Trophoblast cell (in vitro differentiated cells and primary cell): ENCODE results near the gene CTPS2.

Experiments
- DNase-seq, 2 donors: peaks; one replicate each; pipeline ENCODE4 v3.0.0-alpha.2; 2016
- H2AFZ ChIP-seq: 2 replicates; pipeline ENCODE4 v1.6.1; 2013; ENCODE audit warnings: low read length, moderate library complexity, mild to moderate bottlenecking; ENCODE audit not compliant: insufficient read depth, poor library complexity
- H2AK5ac ChIP-seq: 2 replicates; pipeline ENCODE4 v1.6.1; 2013; ENCODE audit warnings: mild to moderate bottlenecking, low read length
- H2BK120ac ChIP-seq: 2 replicates; pipeline ENCODE4 v1.6.1; 2013; ENCODE audit warnings: low read length, mild to moderate bottlenecking, moderate library complexity; ENCODE audit not compliant: insufficient read depth, poor library complexity
- H2BK12ac ChIP-seq: 2 replicates; pipeline ENCODE4 v1.6.1; 2013; ENCODE audit warnings: mild to moderate bottlenecking, low read length, moderate library complexity
- H2BK5ac ChIP-seq: 2 replicates; pipeline ENCODE4 v1.6.1; 2013; ENCODE audit warnings: low read length, low read depth, moderate library complexity, mild to moderate bottlenecking; ENCODE audit not compliant: poor library complexity
- H3K14ac ChIP-seq: 2 replicates; pipeline ENCODE4 v1.6.1; 2013; ENCODE audit warnings: mild to moderate bottlenecking, low read length
- H3K18ac ChIP-seq: 2 replicates; pipeline ENCODE4 v1.6.1; 2013; ENCODE audit warnings: mild to moderate bottlenecking, low read length
- H3K23ac ChIP-seq: 2 replicates; pipeline ENCODE4 v1.6.1; 2013; ENCODE audit warnings: low read length
- H3K27ac ChIP-seq: 2 replicates; pipeline ENCODE4 v1.5.1; 2013; ENCODE audit warnings: low read depth, mild to moderate bottlenecking, inconsistent platforms, low read length, moderate library complexity
- H3K27me3 ChIP-seq: 2 replicates; pipeline ENCODE4 v1.6.1; 2013; ENCODE audit warnings: inconsistent platforms, mild to moderate bottlenecking, low read length, moderate library complexity; ENCODE audit not compliant: insufficient read depth
- H3K36me3 ChIP-seq, 2 experiments: 1 replicate in 1 of 2; 2 replicates in 1 of 2; pipeline ENCODE4 v1.6.1; 2013; ENCODE audit warnings: low read length in 2 of 2, mild to moderate bottlenecking in 2 of 2, moderate library complexity in 1 of 2; ENCODE audit not compliant: insufficient read depth in 2 of 2, control insufficient read depth in 1 of 2
- H3K4ac ChIP-seq: 2 replicates; pipeline ENCODE4 v1.6.1; 2013; ENCODE audit warnings: low read depth, mild to moderate bottlenecking, low read length, moderate library complexity
- H3K4me1 ChIP-seq, 2 experiments: 1 replicate in 1 of 2; 2 replicates in 1 of 2; pipeline ENCODE4 v1.6.1; 2013; ENCODE audit warnings: low read length in 2 of 2, mild to moderate bottlenecking in 2 of 2, moderate library complexity in 1 of 2; ENCODE audit not compliant: insufficient read depth in 2 of 2, control insufficient read depth in 1 of 2
- H3K4me2 ChIP-seq: 2 replicates; pipeline ENCODE4 v1.6.1; 2013; ENCODE audit warnings: inconsistent platforms, mild to moderate bottlenecking, low read length, moderate library complexity
- H3K4me3 ChIP-seq: 2 replicates; pipeline ENCODE4 v1.5.1; 2013; ENCODE audit warnings: mild to moderate bottlenecking, low read depth, low read length, inconsistent platforms
- H3K79me1 ChIP-seq: one replicate; pipeline ENCODE4 v1.6.1; 2013; ENCODE audit warnings: low read length
- H3K79me2 ChIP-seq: 2 replicates; pipeline ENCODE4 v1.6.1; 2013; ENCODE audit warnings: low read length, mild to moderate bottlenecking; ENCODE audit not compliant: control insufficient read depth, insufficient read depth, poor library complexity
- H3K9ac ChIP-seq: 2 replicates; pipeline ENCODE4 v1.6.1; 2013; ENCODE audit warnings: mild to moderate bottlenecking, low read length
- H3K9me3 ChIP-seq: 2 replicates; pipeline ENCODE4 v1.6.1; 2013; ENCODE audit warnings: low read depth, mild to moderate bottlenecking, control low read depth, inconsistent platforms, low read length; ENCODE audit not compliant: insufficient read depth
- H4K12ac ChIP-seq: 2 replicates; pipeline ENCODE4 v1.6.1; 2013; ENCODE audit warnings: low read depth, mild to moderate bottlenecking, low read length, moderate library complexity
- H4K8ac ChIP-seq: 2 replicates; pipeline ENCODE4 v1.6.1; 2013; ENCODE audit warnings: low read depth, mild to moderate bottlenecking, low read length, moderate library complexity
- H4K91ac ChIP-seq: one replicate; pipeline ENCODE4 v1.6.1; 2013; ENCODE audit warnings: low read depth, mild to moderate bottlenecking, low read length, moderate library complexity
- WGBS: extraction: QIAGEN DNeasy Blood & Tissue Kit; methylation state at CpG from one replicate; pipeline ENCODE4 v1.1.7; 2013; ENCODE audit warnings: missing lambda C conversion rate; ENCODE audit not compliant: insufficient read length, insufficient coverage; ENCODE audit errors: extremely low coverage; 5-methylcytosine and 5-hydroxymethylcytosine counted together

Gene CTPS2

GRCh38 chrX:16708016-16708415, 4.5 kb downstream of the CTPS2 start:
- H3K36me3 ChIP-seq, result peaks cover 2 to 7% of the 10 kb centered on the region in 2 experiments
- H3K79me2 ChIP-seq, result peaks cover 9% of the 10 kb centered on the region
- H2BK5ac ChIP-seq, result no peak overlapping the region
- H4K8ac ChIP-seq, result no peak overlapping the region
- no peak overlapping the region for H3K9ac ChIP-seq
- H3K14ac ChIP-seq, result no peak overlapping the region
- no peak overlapping the region for H2AFZ ChIP-seq
- H3K79me1 ChIP-seq, result peaks cover 12% of the 10 kb centered on the region
- H3K23ac ChIP-seq, result no peak overlapping the region
- WGBS, result no CpG with 5 or more reads among the region's 3 CpGs
- H3K18ac ChIP-seq, result no peak overlapping the region
- peaks cover 0 to 2% of the 10 kb centered on the region in 2 experiments for H3K4me1 ChIP-seq
- no peak overlapping the region for H3K4ac ChIP-seq
- H2AK5ac ChIP-seq, result no peak overlapping the region
- H4K12ac ChIP-seq, result no peak overlapping the region
- no peak overlapping the region for H3K4me3 ChIP-seq
- no peak overlapping the region for H4K91ac ChIP-seq
- H3K27me3 ChIP-seq, result no peaks in the 10 kb centered on the region
- H2BK12ac ChIP-seq, result no peak overlapping the region
- H3K9me3 ChIP-seq, result no peaks in the 10 kb centered on the region
- no peak overlapping the region for H3K27ac ChIP-seq
- no peak overlapping the region for H2BK120ac ChIP-seq
- DNase-seq, result no peak
- H3K4me2 ChIP-seq, result no peak overlapping the region

- Histone ChIP-seq H3K36me3 (peaks cover 3 to 7% of the 10 kb centered on the region in 2 experiments), H3K27me3 (no peaks in the 10 kb centered on the region), H3K4me1 (no peaks in the 10 kb centered on the region), H3K14ac (no peak overlapping the region), H2AFZ (no peak overlapping the region), H4K8ac (no peak overlapping the region), H3K18ac (no peak overlapping the region), H2BK5ac (no peak overlapping the region), H3K23ac (no peak overlapping the region), H2AK5ac (no peak overlapping the region), H2BK120ac (no peak overlapping the region), H3K4ac (no peak overlapping the region), H4K91ac (no peak overlapping the region), H3K9ac (no peak overlapping the region), H3K79me2 (no peaks in the 10 kb centered on the region), H4K12ac (no peak overlapping the region), H3K9me3 (no peaks in the 10 kb centered on the region), H3K4me3 (no peak overlapping the region), H2BK12ac (no peak overlapping the region), H3K27ac (no peak overlapping the region), H3K4me2 (no peak overlapping the region), H3K79me1 (no peaks in the 10 kb centered on the region)
- WGBS, result no CpG with 5 or more reads among the region's 3 CpGs
- no peak for DNase-seq
These were observed 7.1 kb downstream of the CTPS2 start for GRCh38 chrX:16705370-16705769.

GRCh38 chrX:16702700-16703599, 9.5 kb downstream of the CTPS2 start:
- H2BK120ac ChIP-seq, result no peak overlapping the region
- DNase-seq, result peak in 1 of 2 donors; percentile 29
- peaks cover 3 to 7% of the 10 kb centered on the region in 2 experiments for H3K36me3 ChIP-seq
- no peak overlapping the region for H3K27ac ChIP-seq
- H4K8ac ChIP-seq, result no peak overlapping the region
- no CpG with 5 or more reads among the region's 15 CpGs for WGBS
- H2BK12ac ChIP-seq, result no peak overlapping the region
- H3K4me3 ChIP-seq, result no peak overlapping the region
- H3K79me1 ChIP-seq, result no peaks in the 10 kb centered on the region
- H3K4me1 ChIP-seq, result peaks cover 0 to under 1% of the 10 kb centered on the region in 2 experiments
- no peaks in the 10 kb centered on the region for H3K27me3 ChIP-seq
- H3K9me3 ChIP-seq, result no peaks in the 10 kb centered on the region
- H2AFZ ChIP-seq, result no peak overlapping the region
- no peak overlapping the region for H4K12ac ChIP-seq
- no peak overlapping the region for H3K9ac ChIP-seq
- H3K23ac ChIP-seq, result no peak overlapping the region
- H2AK5ac ChIP-seq, result no peak overlapping the region
- no peak overlapping the region for H4K91ac ChIP-seq
- H3K14ac ChIP-seq, result no peak overlapping the region
- H3K4ac ChIP-seq, result no peak overlapping the region
- H2BK5ac ChIP-seq, result no peak overlapping the region
- H3K79me2 ChIP-seq, result no peaks in the 10 kb centered on the region
- H3K18ac ChIP-seq, result no peak overlapping the region
- H3K4me2 ChIP-seq, result no peak overlapping the region

- Histone ChIP-seq H3K79me1 (no peaks in the 10 kb centered on the region), H3K36me3 (peaks cover 5 to 7% of the 10 kb centered on the region in 2 experiments), H3K18ac (no peak overlapping the region), H3K4me3 (no peak overlapping the region), H2AFZ (no peak overlapping the region), H4K91ac (no peak overlapping the region), H3K4me1 (peaks cover 0 to 3% of the 10 kb centered on the region in 2 experiments), H2BK12ac (no peak overlapping the region), H2BK120ac (no peak overlapping the region), H3K9ac (no peak overlapping the region), H4K12ac (no peak overlapping the region), H3K4ac (no peak overlapping the region), H2AK5ac (no peak overlapping the region), H3K14ac (no peak overlapping the region), H2BK5ac (no peak overlapping the region), H3K27ac (no peak overlapping the region), H3K79me2 (no peaks in the 10 kb centered on the region), H3K9me3 (no peaks in the 10 kb centered on the region), H3K23ac (no peak overlapping the region), H3K27me3 (no peaks in the 10 kb centered on the region), H4K8ac (no peak overlapping the region), H3K4me2 (no peak overlapping the region)
- WGBS, result no CpG with 5 or more reads among the region's 2 CpGs
- DNase-seq, result no peak
These were observed 11.7 kb downstream of the CTPS2 start for GRCh38 chrX:16700734-16701133.
